AG09309 (cell line): Measurements from ENCODE around the gene RNF213.
"Not testable (repeated sequence)": the region's sequence is repeated elsewhere in the genome, so short reads cannot be mapped to it uniquely, and the experiment has no call there.

Source experiments
- DNase-seq: peaks from one replicate; pipeline ENCODE4 v3.0.0-alpha.2; 2010; ENCODE audit warnings: low read depth
- H3K4me3 ChIP-seq: 2 replicates; pipeline ENCODE4 v1.5.1; 2011; ENCODE audit warnings: mild to moderate bottlenecking, low read depth, low read length, moderate library complexity; ENCODE audit not compliant: control insufficient read depth
- TF ChIP-seq, protein P1 (sequence below): IDR thresholded peaks from 2 replicates; pipeline ENCODE4 v1.5.1; 2011; ENCODE audit warnings: mild to moderate bottlenecking, low read depth, low read length, inconsistent platforms; ENCODE audit not compliant: insufficient read depth, control insufficient read depth; ENCODE audit errors: missing control alignments

Gene RNF213

GRCh38 chr17:80272366-80272765 is 11.7 kb downstream of the RNF213 start:
- TF ChIP-seq, protein P1, sequence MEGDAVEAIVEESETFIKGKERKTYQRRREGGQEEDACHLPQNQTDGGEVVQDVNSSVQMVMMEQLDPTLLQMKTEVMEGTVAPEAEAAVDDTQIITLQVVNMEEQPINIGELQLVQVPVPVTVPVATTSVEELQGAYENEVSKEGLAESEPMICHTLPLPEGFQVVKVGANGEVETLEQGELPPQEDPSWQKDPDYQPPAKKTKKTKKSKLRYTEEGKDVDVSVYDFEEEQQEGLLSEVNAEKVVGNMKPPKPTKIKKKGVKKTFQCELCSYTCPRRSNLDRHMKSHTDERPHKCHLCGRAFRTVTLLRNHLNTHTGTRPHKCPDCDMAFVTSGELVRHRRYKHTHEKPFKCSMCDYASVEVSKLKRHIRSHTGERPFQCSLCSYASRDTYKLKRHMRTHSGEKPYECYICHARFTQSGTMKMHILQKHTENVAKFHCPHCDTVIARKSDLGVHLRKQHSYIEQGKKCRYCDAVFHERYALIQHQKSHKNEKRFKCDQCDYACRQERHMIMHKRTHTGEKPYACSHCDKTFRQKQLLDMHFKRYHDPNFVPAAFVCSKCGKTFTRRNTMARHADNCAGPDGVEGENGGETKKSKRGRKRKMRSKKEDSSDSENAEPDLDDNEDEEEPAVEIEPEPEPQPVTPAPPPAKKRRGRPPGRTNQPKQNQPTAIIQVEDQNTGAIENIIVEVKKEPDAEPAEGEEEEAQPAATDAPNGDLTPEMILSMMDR: no peak
- no peak for DNase-seq
- no peak overlapping the region for H3K4me3 ChIP-seq

GRCh38 chr17:80274331-80274730 is 13.7 kb downstream of the RNF213 start:
- TF ChIP-seq, protein P1: no peak
- DNase-seq: no peak
- no peak overlapping the region for H3K4me3 ChIP-seq

DNA sequence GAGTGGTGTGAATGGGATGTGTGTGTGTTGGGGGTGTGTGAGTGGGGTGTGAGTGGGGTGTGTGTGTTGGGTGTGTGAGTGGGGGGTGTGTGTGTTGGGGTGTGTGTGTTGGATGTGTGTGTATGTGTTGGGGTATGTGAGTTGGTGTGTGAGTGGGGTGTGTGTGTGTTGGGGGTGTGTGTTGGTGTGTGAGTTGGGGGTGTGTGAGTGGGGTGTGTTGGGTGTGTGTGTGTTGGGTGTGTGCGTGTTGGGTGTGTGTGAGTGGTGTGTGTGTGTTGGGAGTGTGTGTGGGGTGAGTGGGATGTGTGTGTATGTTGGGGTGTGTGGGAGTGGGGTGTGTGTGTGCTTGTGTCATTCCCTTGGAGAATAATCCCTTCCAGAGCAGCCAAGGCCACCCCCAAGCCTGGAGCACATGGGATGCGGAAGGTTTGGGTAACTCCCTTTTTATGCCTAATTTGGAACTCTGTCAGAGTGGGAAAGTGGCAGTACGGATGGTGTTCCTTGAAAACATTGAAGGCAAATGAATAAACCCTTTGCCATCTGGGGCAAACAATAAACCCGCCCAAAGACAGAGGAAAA is 14.3 kb downstream of the RNF213 start:
- no peak overlapping the region for H3K4me3 ChIP-seq
- no peak for DNase-seq
- TF ChIP-seq, protein P1: no peak

DNA sequence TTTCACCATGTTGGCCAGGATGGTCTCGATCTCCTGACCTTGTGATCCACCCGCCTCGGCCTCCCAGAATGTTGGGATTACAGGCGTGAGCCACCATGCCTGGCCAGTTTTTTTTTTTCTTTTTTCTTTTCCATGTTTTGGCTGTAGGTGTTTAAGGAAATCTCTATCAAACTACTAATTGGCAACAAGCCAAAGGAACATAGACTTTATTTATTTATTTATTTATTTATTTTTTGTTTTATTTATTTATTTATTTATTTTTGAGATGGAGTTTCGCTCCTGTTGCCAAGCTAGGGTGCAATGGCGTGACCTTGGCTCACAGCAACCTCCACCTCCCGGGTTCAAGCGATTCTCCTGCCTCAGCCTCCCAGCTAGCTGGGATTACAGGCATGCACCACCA is 15.2 kb downstream of the RNF213 start:
- DNase-seq, H3K4me3 ChIP-seq: not testable (repeated sequence)

DNA sequence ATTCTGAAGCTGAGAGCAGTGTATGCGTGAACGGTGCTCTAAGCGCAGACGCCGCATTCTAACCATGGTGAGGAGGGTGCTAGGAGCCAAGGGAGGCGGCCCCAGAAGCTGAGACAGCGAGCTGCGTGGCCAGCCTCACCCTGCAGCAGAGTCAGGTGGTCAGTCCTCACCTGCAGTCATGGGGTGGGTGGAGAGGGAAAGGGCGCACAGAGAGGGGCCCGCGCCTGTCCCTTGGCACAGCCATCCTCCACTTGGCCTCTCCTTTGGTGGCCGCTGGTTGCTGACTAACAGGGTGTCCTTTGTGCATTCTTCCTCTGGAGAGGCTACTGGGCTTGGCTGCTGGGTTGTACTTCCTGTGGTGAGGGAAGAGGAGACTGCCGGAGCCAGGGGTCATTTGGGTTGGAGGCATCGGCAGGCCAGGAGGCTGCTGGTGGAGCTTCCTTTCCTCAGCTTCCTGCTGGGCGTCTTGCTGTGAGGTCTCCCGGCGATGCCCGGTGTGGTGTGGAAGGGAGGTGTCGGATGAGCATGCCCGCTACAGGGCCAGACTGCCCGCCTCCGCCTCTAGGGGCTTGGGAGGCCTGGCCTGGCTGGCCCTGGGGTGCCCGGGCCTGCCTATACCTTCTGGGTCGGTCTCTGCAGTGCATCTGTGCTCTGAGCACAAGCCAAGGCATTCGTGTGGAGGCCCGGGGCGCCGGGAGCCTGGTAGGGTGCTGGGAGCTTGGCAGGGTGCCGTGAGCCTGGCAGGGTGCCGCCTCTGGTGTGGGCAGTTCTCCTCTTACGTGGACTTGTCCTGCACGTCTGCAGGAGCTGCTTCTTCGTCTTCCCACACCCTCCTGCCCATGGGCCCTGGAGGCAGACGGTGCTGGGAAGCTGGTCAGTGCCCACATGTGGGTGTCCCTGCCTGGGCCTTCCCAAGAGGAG is 17.4 kb downstream of the RNF213 start:
- H3K4me3 ChIP-seq: no peak overlapping the region
- TF ChIP-seq, protein P1: no peak
- no peak for DNase-seq

GRCh38 chr17:80279895-80280294 is 19.2 kb downstream of the RNF213 start:
- TF ChIP-seq, protein P1: peak; percentile 12
- peak; percentile 29 for DNase-seq
- no peak overlapping the region for H3K4me3 ChIP-seq

DNA sequence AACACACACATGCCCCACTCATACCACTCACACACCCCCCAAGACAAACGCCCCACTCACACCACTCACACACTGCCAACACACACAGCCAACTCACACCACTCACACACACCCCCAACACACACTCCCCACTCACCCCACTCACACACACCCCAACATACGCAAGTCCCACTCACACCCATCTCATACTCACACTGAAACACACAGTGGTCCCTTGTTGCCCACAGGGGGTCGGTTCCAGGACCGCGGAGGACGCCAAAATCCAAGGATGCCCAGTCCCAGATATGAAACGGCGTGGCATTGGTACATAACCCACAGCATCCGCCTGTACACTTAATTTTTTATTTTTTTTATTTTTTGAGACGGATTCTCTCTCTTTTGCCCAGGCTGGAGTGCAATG is 20.9 kb downstream of the RNF213 start:
- H3K4me3 ChIP-seq: no peak overlapping the region
- DNase-seq: no peak
- TF ChIP-seq, protein P1: no peak
